Activated naive CD8-positive, alpha-beta T cell treated with anti-CD3 and anti-CD28 coated beads, Interleukin-2, amount 50 U/mL, for 16 hours (primary cell): ENCODE results near the gene WASF2.
A peak's percentile ranks its signal among the peaks of the same experiment; 100 is the strongest.
"Not testable (repeated sequence)": the region's sequence is repeated elsewhere in the genome, so short reads cannot be mapped to it uniquely, and the experiment has no call there.

Source experiments
- DNase-seq: peaks from one replicate; pipeline ENCODE4 v3.0.0-alpha.2; 2020; ENCODE audit warnings: low read depth, low spot score

WASF2 gene

DNA sequence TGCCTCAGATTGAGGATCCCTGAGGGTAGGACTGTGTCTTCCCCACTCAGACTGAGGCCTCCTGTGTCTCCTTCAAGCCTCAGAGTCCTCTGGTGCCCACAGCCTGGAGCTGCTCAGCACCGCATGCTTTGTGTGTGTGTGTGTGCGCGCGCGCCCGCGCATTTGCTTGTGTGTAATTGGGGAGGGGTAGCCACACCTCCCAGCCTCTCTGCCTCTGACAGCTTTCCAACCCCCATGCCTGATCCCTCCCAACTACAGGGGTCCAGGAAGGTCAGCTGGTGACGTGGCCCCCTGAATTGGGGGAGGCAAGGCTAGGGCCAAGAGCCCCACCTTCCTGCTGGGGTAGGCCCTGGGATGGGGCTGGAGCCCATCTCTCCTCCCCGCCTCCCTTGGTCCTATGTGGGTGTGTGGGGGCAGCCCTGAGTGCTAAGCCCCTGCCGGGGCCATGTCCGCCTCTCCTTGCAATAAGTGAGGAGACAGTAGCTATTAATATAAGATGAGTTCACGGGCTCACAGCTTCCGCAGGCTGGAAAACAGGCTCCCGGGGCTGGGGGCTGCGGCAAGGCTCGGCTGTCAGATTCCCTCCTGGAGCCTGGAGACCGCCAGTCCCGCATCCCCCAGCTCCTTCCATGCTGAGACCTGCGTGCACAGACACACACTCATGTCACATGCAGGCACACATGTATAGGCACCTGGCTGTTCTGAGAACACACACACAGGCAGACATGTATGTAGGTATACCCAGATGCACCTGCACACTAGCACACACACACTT is 90.5 kb downstream of the WASF2 start:
- no peak for DNase-seq

DNA sequence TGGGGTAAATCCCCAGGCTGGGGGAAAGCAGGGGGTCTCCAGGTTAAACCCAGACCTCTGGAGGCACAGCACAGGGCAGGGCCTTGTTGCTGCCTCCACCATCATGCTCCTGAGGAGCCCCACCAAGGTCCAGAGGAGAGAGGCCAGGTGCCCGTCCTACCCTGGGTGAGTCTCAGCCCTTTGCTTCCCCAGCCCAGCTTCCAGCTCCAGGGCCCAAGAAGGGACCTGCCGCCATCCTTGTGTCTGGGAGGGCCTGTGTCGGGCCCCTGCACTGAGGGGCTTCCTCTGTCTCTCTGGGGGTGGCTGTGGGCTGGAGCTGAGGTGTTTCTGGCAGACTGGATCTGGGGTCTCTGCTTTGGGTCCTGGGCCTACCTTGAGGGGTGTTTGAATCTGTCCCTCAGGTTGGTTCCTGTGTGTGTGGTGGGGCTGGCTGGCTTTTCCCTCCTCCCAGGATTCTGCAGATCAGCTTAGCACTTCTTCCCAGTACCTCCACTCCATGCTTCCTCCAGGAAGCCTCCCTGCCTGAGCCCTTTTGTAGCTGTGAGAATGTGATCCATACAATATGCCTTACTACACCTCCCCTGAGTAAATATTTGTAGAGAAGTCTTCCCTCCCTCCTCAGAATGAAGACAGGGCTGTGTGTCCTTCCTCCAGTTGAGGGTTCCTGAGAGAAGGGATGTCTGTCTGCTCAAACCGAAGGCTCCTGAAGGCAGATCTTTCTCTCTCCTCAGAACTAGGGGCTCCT is 91.4 kb downstream of the WASF2 start:
- DNase-seq, result no peak

DNA sequence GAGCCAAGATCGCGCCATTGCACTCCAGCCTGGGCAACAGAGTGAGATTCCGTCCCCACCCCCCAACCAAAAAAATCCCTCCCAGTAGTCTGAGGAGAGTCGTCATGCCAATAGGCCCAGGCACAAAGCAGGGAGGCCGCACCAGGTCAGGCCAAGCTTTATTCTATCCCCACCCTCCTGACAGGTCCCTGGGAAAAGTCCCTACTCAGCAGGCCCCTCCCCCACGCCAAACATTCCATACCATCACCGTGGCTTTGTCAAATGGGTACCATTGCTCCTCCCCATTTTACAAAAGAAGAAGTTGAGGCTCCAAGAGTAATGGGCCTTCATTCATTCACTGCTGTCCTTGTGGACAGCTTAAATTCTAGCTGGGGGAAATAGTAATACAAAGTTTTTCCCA is 92.2 kb downstream of the WASF2 start:
- no peak for DNase-seq

DNA sequence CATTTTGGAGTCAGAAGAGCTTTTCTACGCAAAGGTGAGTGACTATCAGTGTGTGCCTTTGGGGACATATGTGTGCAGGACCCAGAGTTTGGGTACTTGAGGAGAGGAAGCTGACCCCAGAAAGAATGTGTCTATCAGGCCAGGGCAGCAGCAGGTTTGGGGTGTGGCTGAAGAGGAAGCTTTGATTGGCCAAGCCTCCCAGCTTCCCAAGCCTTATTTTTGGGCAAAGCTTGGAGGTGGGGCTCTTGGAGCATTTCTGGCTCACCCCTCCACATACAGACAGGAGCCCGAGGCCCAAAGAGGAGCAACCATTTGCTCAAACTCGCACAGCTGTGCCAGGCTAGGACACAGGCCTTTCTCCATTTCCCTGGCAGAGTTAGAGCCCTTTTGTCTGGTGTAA is 92.9 kb downstream of the WASF2 start:
- DNase-seq, result no peak

DNA sequence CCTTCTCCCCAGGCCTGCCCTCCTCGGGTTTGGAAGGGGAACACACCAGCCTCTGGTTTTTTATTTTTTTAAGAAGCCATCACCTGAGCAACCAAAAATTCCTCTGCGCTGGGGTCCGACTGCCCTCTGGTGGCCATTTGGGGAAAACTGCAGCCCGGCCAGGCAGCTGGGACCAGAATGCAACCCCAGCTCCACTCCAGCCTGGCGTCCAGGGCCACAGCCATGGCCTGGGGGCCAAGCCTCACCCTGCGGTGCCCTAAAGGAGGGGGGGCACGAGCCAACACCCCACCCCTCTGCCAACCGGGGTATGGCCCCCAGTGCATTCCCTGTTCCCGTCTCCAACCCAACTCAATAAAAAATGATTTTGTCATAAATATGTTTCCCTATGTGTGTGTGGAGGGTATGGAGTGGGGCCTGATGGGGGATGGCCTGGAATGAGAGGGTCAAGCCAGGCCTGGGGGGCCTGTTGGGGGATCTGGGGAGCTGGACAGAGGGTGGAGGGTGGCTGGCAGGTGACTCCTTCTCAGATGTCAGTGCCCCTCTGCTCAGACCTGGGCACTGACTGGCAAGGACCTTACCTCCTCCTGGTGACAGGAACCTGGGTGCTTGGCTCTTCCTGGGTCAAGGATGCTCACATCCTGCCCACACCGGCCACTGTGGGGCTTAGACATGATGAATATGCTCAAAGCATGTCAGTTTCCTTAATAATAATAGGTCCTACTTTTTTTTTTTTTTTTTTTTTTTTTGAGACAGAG is 94.3 kb downstream of the WASF2 start:
- DNase-seq, result peak; percentile 64

DNA sequence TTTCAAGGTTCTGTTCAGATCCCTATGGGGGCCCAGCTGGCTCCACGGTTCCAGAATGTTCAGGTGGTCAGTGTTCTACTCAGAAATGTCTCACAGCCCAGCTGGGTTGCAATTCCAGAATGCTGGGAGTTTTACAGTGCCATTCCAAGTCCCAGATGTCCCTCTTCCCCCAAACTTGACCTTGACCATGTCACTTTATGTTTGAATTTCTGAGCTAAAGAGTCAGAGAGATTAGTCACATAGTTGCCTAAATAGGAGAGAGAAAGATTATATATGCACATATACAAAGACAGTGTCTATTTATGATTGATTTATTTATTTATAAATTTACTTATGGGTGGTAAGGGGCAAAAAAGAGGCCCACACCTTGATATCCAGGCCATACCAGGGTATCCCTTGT is 95.0 kb downstream of the WASF2 start:
- no peak for DNase-seq

DNA sequence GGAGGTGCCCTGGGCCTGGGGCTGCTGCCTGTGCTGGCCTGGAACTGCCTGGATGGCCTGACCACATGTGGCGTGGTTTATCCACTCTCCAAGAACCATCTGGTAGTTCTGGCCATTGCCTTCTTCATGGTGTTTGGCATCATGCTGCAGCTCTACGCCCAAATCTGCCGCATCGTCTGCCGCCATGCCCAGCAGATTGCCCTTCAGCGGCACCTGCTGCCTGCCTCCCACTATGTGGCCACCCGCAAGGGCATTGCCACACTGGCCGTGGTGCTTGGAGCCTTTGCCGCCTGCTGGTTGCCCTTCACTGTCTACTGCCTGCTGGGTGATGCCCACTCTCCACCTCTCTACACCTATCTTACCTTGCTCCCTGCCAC is 95.7 kb downstream of the WASF2 start:
- DNase-seq, result no peak

DNA sequence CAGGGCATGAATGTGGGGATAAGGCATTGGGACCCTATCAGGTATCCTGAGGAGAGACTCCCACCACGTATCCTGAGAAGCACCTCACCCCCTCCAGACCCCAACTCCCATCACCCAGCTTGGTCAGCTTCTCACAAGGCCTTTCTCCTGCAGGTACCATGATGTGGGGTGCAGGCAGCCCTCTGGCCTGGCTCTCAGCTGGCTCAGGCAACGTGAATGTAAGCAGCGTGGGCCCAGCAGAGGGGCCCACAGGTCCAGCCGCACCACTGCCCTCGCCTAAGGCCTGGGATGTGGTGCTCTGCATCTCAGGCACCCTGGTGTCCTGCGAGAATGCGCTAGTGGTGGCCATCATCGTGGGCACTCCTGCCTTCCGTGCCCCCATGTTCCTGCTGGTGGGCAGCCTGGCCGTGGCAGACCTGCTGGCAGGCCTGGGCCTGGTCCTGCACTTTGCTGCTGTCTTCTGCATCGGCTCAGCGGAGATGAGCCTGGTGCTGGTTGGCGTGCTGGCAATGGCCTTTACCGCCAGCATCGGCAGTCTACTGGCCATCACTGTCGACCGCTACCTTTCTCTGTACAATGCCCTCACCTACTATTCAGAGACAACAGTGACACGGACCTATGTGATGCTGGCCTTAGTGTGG is 96.2 kb downstream of the WASF2 start:
- no peak for DNase-seq

DNA sequence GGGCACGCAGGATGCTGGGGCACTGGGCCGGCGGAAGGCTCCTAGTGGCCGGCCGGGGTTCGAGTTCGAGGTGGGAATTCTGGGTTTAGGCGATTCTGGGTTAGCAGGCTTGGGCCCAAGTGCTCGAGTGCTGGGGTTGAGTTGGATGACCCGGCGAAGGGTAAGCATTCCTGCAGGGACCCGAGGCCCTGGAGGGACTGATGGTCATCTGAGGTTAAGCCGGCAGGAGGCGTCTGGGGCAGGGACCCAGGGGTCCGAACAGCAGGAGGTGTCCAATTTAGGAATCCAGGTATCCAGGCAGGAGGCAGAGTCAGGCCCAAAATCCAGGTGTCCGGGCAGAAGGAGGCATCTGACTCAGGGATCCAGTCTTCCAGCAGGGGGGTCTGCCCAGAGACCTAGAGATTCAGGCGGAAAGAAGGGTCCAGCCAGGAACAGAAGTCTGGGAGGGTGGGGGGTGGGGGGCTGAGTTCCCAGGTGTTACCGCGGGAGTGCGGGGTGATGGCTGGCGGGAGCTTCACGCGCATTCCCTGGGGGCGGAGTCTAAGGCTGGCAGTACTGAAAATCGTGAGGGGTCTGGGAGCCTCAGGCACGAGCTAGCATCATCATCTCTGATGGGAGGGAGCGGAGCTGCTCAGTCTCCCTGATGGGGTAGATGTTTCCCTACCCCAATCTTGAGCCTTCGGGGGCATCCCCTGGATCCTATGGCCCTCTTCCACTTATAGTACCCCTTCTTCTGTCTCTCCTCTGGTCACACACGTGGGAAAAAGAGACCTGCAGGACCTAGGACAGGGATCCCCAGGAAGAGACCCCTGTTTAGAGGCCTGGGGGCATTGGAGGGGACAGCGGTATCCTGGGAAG is 97.0 kb downstream of the WASF2 start:
- DNase-seq, result no peak

DNA sequence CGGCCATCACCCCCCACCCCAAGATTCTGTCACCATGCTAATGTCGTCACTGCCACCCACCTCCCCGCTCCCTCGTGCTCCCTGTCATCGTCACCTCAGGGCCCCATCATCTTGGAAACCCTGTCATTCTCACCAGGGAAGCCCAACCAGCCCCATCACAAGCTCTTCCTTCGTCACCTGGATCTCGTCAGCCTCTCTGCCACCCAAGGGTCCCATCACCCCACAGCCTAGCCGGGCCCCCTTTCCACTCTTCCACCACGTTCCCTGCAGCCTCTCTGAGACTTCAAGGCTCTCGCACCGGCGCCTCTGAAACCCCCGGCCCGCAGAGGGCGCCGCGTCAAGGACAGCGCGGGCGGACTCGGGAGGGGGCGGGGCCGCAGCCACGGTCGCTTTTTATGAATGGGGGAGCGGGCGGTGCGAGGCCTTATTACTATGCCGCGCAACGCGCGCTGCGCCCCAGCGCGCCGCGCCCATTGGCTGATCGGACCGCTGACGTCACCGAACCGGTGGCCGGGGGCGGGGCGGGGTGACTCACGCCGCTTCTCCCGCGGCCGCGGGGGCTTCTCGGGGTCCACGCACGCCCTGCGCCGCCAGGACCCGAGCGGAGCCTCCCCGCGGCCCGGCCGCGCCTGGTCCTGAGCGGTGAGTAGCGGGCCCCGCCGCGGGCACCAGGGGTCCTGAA is 97.7 kb downstream of the WASF2 start, which contains the start of gene GPR3:
Gene GPR3 (plus strand): TSS at position 527 of the 682 bp plus-strand sequence. CDS start 1,177 bp downstream, outside the sequence.
- peak; percentile 83 for DNase-seq

DNA sequence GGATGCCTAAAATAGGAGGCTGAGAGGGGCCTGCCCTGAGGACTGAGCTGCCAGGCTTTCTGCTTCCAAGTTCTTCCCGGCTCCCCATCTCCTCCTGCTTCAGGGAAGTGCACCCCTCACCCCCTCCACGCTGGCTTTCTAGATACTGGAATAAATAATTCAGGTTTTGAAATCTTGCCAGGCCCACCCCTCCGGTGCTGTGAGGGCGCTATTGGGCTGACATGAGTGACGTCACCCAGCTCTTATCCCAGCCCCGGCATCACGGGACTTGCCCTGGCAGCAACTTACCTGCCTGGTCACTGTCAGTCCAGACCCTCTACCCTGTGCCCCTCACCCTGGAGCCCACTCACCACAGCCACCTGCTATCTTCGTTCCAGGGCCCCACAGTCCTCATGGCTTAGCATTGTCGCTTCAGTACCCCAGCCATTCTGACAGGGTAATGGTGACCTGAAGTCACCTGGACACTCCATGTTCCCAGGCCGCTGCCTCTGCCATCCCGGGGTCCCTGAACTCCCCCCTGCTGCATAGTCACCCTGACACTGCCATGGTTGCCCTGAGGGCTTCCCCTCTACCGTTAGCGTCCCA is 98.4 kb downstream of the WASF2 start:
- no peak for DNase-seq

DNA sequence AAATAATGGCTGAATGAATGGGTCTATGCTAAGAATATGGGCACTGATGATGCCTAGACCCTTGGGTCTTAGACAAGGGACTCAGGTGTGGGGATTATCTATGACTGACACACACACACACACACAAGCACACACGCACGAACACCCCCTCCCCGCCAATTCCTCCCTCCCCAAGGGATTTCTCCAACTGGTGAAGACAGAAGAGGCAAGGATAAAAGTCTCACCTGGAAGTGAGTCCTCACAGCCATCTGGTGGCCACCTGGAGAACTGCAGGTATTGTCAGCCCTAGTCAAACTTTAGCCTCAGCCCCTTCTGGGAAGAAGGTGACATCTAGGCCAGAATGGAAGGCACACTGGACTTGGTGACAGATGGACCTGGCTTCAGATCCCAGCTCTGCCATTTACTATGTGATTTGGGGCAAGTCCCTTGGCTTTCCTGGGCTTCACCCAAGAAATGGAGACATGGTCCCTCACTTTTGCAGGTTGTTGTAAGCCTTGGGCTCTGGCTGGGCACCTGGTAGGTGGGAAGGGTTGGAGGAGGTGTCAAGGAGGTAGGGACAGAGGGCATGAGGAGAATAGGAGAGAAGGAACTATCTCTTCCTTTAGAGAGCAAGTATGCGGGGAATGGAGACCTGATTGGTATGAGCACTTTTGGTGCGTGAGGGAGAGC is 101.5 kb downstream of the WASF2 start:
- peak; percentile 49 for DNase-seq

DNA sequence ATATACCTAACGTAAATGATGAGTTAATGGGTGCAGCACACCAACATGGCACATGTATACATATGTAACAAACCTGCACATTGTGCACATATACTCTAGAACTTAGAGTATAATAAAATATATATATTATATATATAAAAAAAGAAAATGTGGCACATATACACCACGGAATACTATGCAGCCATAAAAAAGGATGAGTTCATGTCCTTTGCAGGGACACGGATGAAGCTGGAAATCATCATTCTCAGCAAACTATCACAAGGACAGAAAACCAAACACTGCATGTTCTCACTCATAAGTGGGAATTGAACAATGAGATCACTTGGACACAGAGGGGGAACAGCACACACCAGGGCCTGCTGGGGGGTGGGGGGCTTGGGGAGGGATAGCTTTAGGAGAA is 105.2 kb downstream of the WASF2 start:
- not testable (repeated sequence) for DNase-seq

DNA sequence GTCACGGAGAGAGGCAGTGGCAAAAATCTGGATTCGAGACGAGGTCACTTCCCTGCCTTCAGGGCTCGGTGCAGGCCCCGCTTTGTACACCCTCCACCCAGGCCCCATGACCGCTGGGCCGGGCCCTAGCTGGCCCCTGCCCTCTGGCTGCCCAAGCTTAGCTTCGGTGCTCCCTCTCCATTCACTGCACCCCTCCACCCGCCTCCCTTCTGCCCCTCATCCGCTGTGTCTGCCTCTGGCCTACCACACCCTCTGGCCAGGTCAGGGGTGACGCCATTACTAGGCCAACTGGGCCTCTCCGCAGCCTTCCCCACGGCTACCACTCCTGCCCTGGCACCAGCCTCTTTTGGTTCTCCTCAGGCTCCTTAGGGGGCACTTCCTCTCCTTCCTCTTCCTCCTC is 106.3 kb downstream of the WASF2 start:
- no peak for DNase-seq

DNA sequence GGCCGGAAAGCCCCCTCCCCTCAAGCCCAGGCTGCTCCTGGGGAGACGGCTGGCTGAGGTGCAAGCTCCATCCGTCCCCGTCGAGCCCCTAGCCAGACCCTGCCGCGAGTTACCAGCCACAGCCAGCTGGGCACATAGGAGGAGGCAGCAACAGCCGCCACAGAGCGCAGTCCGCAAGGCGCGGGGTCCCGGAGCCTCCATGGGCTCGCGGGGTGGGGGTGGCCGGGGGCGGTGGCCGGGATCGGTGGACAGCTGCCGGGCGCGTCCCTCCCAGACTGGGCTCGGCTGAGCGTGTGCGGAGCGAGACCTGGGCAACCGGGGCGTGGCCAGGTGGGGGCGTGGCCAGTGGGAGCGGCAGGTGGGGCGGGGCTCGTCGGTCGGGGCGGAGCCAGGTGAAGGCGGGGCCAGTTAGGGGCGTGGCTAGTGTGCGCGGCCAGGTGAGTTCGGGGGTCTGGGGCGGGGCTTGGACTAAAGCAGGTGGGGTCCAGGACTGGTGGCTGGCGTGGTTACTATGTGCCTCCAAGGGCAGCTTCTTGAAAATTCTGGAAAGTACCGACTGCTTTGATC is 106.8 kb downstream of the WASF2 start, which contains the start of gene CD164L2:
Gene CD164L2 (minus strand): TSS at position 295 of the 567 bp plus-strand sequence. CDS start 94 bp downstream, at position 201.
- DNase-seq, result no peak

DNA sequence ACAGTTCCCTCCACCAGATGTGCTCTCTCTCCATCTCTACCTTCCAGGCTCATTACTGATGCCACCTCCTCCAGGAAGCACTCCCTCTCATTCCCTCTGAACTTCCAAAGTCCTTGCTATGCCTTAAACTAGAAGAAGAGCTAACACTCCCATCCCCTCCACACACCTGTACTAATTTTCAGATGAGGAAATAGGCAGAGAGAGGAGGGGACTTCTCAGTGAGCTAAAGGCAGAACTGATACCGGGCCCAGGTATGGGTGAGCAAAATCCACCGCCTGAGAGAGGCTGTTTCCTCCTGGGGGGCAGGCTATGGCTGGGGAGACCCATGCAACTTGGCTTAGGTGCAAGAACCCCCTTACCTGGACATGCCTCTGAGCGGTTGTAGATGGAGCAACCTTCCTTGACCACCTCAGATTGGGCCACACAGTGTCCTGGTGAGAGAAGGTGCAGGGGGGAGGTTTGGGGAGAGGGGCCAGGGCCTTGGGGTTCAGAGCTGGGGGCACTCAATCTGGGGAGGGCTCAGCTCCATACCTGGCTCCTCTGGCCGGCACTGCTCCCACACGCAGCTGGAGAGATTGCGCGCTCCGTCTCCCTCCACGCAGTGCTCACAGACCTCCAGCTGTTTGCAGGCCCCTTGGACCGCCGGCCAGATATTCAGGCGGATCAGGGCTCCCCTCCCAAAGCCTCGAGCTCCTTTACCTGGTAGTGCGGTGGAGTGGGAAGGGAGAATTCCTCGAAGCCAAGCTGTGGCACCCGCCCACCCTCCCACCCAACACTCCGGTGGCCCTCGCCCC is 107.8 kb downstream of the WASF2 start:
- no peak for DNase-seq

DNA sequence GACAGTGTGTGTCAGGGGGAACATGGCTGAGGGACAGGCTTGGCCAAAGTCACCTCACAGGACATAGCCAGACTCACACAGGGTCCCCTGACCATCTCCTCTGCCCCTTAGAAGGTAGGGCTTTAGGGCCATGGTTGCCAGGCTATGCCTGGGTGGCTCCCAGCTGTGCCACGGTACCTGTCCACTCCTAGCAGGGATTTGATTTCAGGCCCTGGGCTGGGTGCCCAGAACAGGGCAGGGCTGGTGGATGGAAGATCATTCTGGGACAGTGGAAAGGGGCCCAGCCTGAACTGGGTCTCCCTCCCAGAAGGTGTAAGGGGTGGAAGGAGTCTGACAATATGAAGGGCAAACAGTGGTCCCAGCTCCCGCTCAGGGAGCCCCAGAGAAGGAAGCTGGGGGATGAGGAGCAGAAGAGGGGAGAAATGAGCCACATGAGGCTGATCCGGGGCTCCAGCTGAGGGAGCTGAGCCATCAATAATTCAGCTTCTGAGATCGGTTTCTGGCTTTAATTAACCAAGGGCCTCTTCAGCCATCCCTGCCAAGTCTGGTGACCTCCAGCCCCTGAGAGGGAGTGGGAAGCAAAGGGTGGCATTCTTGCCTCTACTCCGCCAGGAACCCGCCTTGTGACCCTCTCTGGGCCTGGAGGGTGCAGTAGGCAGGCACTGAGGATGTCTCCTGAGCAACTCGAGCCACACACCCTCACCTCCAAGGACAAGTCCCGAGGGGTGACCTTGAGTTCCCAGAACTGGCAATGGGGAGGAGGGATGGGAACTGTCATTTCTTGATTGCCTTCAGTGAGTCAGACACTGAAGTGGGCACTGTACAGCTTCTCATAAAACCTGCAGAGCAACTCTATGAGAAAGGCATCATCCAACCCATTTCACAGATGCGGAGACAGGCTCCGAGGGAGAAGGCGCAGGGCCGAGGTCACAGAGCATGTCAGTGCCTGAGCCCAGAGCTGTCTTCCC is 108.9 kb downstream of the WASF2 start:
- DNase-seq, result no peak
